Testis (tissue), 2 donors: Measurements from ENCODE around the gene IFNGR1.

Experiments used
- POLR2A ChIP-seq: fragments of 450-650 bp; IDR thresholded peaks from one replicate; pipeline ENCODE4 v1.6.1; 2017; ENCODE audit warnings: antibody characterized with exemption, mild to moderate bottlenecking, moderate library complexity
- TF ChIP-seq, protein P1 (sequence below), 3 experiments: fragments of 450-650 bp in 2 of 3; fragments of 200-600 bp in 1 of 3; sonication (generic) in 1 of 3; IDR thresholded peaks; one replicate each; pipeline ENCODE4 v1.5.1; 2016 to 2019; ENCODE audit warnings: antibody characterized with exemption in 3 of 3, mild to moderate bottlenecking in 2 of 3, moderate library complexity in 1 of 3

- TF ChIP-seq, protein P1, sequence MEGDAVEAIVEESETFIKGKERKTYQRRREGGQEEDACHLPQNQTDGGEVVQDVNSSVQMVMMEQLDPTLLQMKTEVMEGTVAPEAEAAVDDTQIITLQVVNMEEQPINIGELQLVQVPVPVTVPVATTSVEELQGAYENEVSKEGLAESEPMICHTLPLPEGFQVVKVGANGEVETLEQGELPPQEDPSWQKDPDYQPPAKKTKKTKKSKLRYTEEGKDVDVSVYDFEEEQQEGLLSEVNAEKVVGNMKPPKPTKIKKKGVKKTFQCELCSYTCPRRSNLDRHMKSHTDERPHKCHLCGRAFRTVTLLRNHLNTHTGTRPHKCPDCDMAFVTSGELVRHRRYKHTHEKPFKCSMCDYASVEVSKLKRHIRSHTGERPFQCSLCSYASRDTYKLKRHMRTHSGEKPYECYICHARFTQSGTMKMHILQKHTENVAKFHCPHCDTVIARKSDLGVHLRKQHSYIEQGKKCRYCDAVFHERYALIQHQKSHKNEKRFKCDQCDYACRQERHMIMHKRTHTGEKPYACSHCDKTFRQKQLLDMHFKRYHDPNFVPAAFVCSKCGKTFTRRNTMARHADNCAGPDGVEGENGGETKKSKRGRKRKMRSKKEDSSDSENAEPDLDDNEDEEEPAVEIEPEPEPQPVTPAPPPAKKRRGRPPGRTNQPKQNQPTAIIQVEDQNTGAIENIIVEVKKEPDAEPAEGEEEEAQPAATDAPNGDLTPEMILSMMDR (IDR thresholded peaks at IDR 0.05) = no peak
- TF ChIP-seq POLR2A = no peak
These were observed 15.9 kb downstream of the IFNGR1 start for GRCh38 chr6:137203256-137203655.
